KMS-11 (cell line): ENCODE measurements around the gene CLDN20.

Experiments
- H2AFZ ChIP-seq: fragments of 200-600 bp; sonication (generic); 2 replicates; pipeline ENCODE4 v1.6.1; 2016; ENCODE audit warnings: antibody characterized with exemption, mixed run types, low read depth
- H3K27ac ChIP-seq: fragments of 200-600 bp; sonication (generic); 2 replicates; pipeline ENCODE4 v1.6.1; 2016; ENCODE audit warnings: mild to moderate bottlenecking, mixed run types
- H3K27me3 ChIP-seq: fragments of 200-600 bp; sonication (generic); 2 replicates; pipeline ENCODE4 v1.6.1; 2017; ENCODE audit warnings: mild to moderate bottlenecking, low read depth, mixed run types, moderate library complexity; ENCODE audit not compliant: insufficient read depth
- H3K36me3 ChIP-seq: fragments of 200-600 bp; sonication (generic); 2 replicates; pipeline ENCODE4 v1.6.1; 2017; ENCODE audit warnings: mild to moderate bottlenecking, mixed run types; ENCODE audit not compliant: insufficient read depth
- H3K4me1 ChIP-seq: fragments of 200-600 bp; sonication (generic); 2 replicates; pipeline ENCODE4 v1.6.1; 2016; ENCODE audit warnings: mild to moderate bottlenecking, low read depth, mixed run types; ENCODE audit not compliant: poor library complexity, severe bottlenecking
- H3K4me2 ChIP-seq: fragments of 200-600 bp; sonication (generic); 2 replicates; pipeline ENCODE4 v1.7.0; 2016; ENCODE audit warnings: mild to moderate bottlenecking, mixed run types
- H3K4me3 ChIP-seq: fragments of 200-600 bp; sonication (generic); IDR thresholded peaks from 2 replicates; pipeline ENCODE4 v1.6.1; 2017; ENCODE audit warnings: low read depth, low read length, mixed read lengths; ENCODE audit not compliant: insufficient read depth
- H3K79me2 ChIP-seq: fragments of 200-600 bp; sonication (generic); 2 replicates; pipeline ENCODE4 v1.6.1; 2016; ENCODE audit warnings: low read depth, mixed run types; ENCODE audit not compliant: insufficient read depth
- H3K9ac ChIP-seq: fragments of 200-600 bp; sonication (generic); 2 replicates; pipeline ENCODE4 v1.6.1; 2016; ENCODE audit warnings: mild to moderate bottlenecking, mixed run types
- H4K20me1 ChIP-seq: fragments of 200-600 bp; sonication (generic); 2 replicates; pipeline ENCODE4 v1.6.1; 2016; ENCODE audit warnings: mild to moderate bottlenecking, mixed run types; ENCODE audit not compliant: insufficient read depth
- CTCF ChIP-seq: fragments of 200-600 bp; sonication (generic); conservative IDR thresholded peaks from 2 replicates; pipeline ENCODE4 v1.6.1; 2017; ENCODE audit warnings: low read depth, mild to moderate bottlenecking, antibody characterized with exemption, low read length, moderate library complexity, mixed read lengths

The CLDN20 gene

GRCh38 chr6:155276638-155277037, 12.8 kb downstream of the CLDN20 start:
- Histone ChIP-seq H2AFZ (no peak overlapping the region), H3K4me1 (peaks cover 9% of the 10 kb centered on the region), H3K9ac (no peak overlapping the region), H3K36me3 (no peaks in the 10 kb centered on the region), H4K20me1 (no peaks in the 10 kb centered on the region), H3K4me2 (no peak overlapping the region), H3K4me3 (no peak overlapping the region), H3K79me2 (no peaks in the 10 kb centered on the region), H3K27ac (no peak overlapping the region), H3K27me3 (no peaks in the 10 kb centered on the region)
- TF ChIP-seq CTCF, result no peak

GRCh38 chr6:155278319-155279049, 14.7 kb downstream of the CLDN20 start:
- no peak overlapping the region for H3K9ac ChIP-seq
- no peaks in the 10 kb centered on the region for H3K79me2 ChIP-seq
- H3K27ac ChIP-seq, result no peak overlapping the region
- no peaks in the 10 kb centered on the region for H3K36me3 ChIP-seq
- H2AFZ ChIP-seq, result no peak overlapping the region
- peaks cover under 1% of the 10 kb centered on the region for H3K4me1 ChIP-seq
- no peak overlapping the region for H3K4me3 ChIP-seq
- H3K4me2 ChIP-seq, result no peak overlapping the region
- H3K27me3 ChIP-seq, result no peaks in the 10 kb centered on the region
- TF ChIP-seq CTCF, result no peak
- H4K20me1 ChIP-seq, result no peaks in the 10 kb centered on the region

- no peaks in the 10 kb centered on the region for H3K36me3 ChIP-seq
- no peak overlapping the region for H2AFZ ChIP-seq
- H4K20me1 ChIP-seq, result no peaks in the 10 kb centered on the region
- no peaks in the 10 kb centered on the region for H3K4me1 ChIP-seq
- H3K4me2 ChIP-seq, result no peak overlapping the region
- no peak overlapping the region for H3K27ac ChIP-seq
- TF ChIP-seq CTCF, result no peak
- no peaks in the 10 kb centered on the region for H3K27me3 ChIP-seq
- H3K79me2 ChIP-seq, result no peaks in the 10 kb centered on the region
- no peak overlapping the region for H3K4me3 ChIP-seq
- no peak overlapping the region for H3K9ac ChIP-seq
These were observed 21.0 kb downstream of the CLDN20 start for GRCh38 chr6:155284775-155285174.

- TF ChIP-seq CTCF, result no peak
- Histone ChIP-seq H3K9ac (no peak overlapping the region), H3K79me2 (no peaks in the 10 kb centered on the region), H3K36me3 (no peaks in the 10 kb centered on the region), H3K27ac (no peak overlapping the region), H3K4me3 (no peak overlapping the region), H2AFZ (no peak overlapping the region), H3K4me1 (no peaks in the 10 kb centered on the region), H3K4me2 (no peak overlapping the region), H4K20me1 (no peaks in the 10 kb centered on the region), H3K27me3 (no peaks in the 10 kb centered on the region)
These were observed 23.9 kb downstream of the CLDN20 start for GRCh38 chr6:155287762-155288161.
